SK-N-MC (cell line): ENCODE measurements around the gene PDCD1.
"Not testable (repeated sequence)": the region's sequence is repeated elsewhere in the genome, so short reads cannot be mapped to it uniquely, and the experiment has no call there.

Source experiments
- DNase-seq: peaks from one replicate; pipeline ENCODE4 v3.0.0-alpha.2; 2011; ENCODE audit warnings: low read depth, low spot score
- H3K27ac ChIP-seq: fragments of 200-600 bp; sonication (generic); 2 replicates; pipeline ENCODE4 v1.5.1; 2016; ENCODE audit warnings: mixed run types
- H3K36me3 ChIP-seq: fragments of 200-600 bp; sonication (generic); 2 replicates; pipeline ENCODE4 v1.6.1; 2017; ENCODE audit warnings: antibody characterized with exemption, low read length, mixed read lengths; ENCODE audit not compliant: insufficient read depth
- H3K4me3 ChIP-seq: fragments of 200-600 bp; sonication (generic); 2 replicates; pipeline ENCODE4 v1.5.1; 2016
- H3K9ac ChIP-seq: fragments of 200-600 bp; sonication (generic); 2 replicates; pipeline ENCODE4 v1.8.0; 2017; ENCODE audit warnings: mixed run types, mixed read lengths; ENCODE audit not compliant: insufficient read length
- H3K9me3 ChIP-seq: fragments of 200-600 bp; sonication (generic); 2 replicates; pipeline ENCODE4 v1.6.1; 2017; ENCODE audit warnings: low read depth, mild to moderate bottlenecking, antibody characterized with exemption, low read length, moderate library complexity, mixed read lengths
- EZH2 ChIP-seq: fragments of 200-600 bp; sonication (generic); IDR thresholded peaks from one replicate; pipeline ENCODE4 v1.6.1; 2017; ENCODE audit warnings: antibody characterized with exemption
- FOXP2 ChIP-seq: optimal IDR thresholded peaks from 2 replicates; pipeline ENCODE3; 2011; ENCODE audit warnings: mild to moderate bottlenecking, moderate library complexity; ENCODE audit not compliant: insufficient read depth; ENCODE audit errors: extremely low read length, control extremely low read depth
- POLR2AphosphoS5 ChIP-seq: IDR thresholded peaks from 2 replicates; pipeline ENCODE4 v1.6.1; 2012; ENCODE audit warnings: mild to moderate bottlenecking, low read depth, low read length, borderline replicate concordance

Gene PDCD1

DNA sequence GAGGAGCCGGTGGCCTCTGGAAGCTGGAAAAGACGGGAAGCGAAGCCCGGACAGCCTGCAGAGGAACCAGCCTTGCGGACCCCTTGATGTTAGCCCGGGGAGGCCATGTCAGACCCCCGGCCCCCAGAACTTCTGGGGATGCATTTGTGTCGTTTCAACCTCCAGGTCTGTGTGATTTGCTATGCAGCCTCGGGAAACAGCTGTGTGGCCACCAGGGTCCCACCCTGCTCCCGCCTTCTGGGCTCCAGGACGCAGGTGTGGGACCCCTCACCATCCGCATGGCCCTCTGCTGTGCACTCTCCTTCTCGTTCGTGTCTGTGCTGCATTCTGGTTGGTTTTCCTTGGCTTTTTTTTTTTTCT, 36.5 kb downstream of the PDCD1 start:
- no peak for TF ChIP-seq FOXP2
- no peak for TF ChIP-seq POLR2AphosphoS5
- no peak for TF ChIP-seq EZH2
- no peak for DNase-seq
- no peak overlapping the region for H3K27ac ChIP-seq
- no peak overlapping the region for H3K9ac ChIP-seq
- H3K4me3 ChIP-seq = no peak overlapping the region
- no peaks in the 10 kb centered on the region for H3K36me3 ChIP-seq
- H3K9me3 ChIP-seq = peaks cover 3% of the 10 kb centered on the region

GRCh38 chr2:241821460-241822263, 37.0 kb downstream of the PDCD1 start:
- H3K9me3 ChIP-seq = no peaks in the 10 kb centered on the region
- H3K4me3 ChIP-seq = peak overlapping the region; percentile 26; the same call in 1 of the 2 replicates
- H3K36me3 ChIP-seq = no peaks in the 10 kb centered on the region
- peak overlapping the region; percentile 19 for H3K9ac ChIP-seq
- peak overlapping the region; percentile 20 for H3K27ac ChIP-seq
- DNase-seq = no peak
- TF ChIP-seq POLR2AphosphoS5 (no peak), EZH2 (no peak), FOXP2 (no peak)

GRCh38 chr2:241820625-241821384, 37.9 kb downstream of the PDCD1 start:
- DNase-seq = no peak
- Histone ChIP-seq H3K9ac (no peak overlapping the region), H3K4me3 (peak overlapping the region; percentile 26; the same call in 1 of the 2 replicates), H3K27ac (no peak overlapping the region; the same call in 1 of the 2 replicates), H3K9me3 (no peaks in the 10 kb centered on the region), H3K36me3 (no peaks in the 10 kb centered on the region)
- no peak for TF ChIP-seq EZH2
- TF ChIP-seq POLR2AphosphoS5 = no peak
- TF ChIP-seq FOXP2 = no peak

DNA sequence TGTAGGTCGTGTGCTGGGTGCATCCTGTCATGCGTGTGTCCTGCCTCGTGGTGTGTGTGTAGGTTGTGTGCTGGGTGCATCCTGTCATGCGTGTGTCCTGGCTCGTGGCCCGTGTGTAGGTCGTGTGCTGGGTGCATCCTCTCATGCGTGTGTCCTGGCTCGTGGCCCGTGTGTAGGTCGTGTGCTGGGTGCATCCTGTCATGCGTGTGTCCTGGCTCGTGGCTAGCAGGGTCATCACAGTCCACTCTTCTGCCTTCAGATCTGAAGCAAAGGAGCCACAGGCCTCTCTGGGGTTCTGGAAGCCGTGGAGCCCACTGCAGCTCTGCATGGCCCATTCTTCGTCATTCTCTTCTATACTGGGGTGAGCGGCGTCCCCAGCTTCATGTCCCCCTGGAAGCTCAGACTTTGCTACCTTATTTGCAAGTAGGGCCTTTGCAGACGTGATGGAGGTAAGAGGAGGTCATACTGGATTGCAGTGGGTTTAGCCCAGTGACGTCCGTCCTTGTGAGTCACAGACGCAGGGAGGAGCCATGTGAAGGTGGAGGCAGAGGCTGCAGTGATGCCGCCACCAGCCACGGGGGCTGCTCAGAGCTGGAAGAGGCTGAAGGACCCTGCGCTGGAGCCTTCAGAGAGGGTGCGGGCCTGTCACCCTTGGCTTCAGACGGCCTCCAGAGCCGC, 38.6 kb downstream of the PDCD1 start:
- H3K36me3 ChIP-seq, H3K9me3 ChIP-seq, DNase-seq, H3K27ac ChIP-seq, H3K4me3 ChIP-seq, H3K9ac ChIP-seq: not testable (repeated sequence)

GRCh38 chr2:241818943-241819270, 39.8 kb downstream of the PDCD1 start:
- no peak overlapping the region for H3K4me3 ChIP-seq
- no peak overlapping the region for H3K27ac ChIP-seq
- no peak for TF ChIP-seq FOXP2
- no peak for TF ChIP-seq POLR2AphosphoS5
- TF ChIP-seq EZH2 = no peak
- no peak overlapping the region for H3K9ac ChIP-seq
- no peaks in the 10 kb centered on the region for H3K36me3 ChIP-seq
- no peak for DNase-seq
- H3K9me3 ChIP-seq = no peaks in the 10 kb centered on the region

DNA sequence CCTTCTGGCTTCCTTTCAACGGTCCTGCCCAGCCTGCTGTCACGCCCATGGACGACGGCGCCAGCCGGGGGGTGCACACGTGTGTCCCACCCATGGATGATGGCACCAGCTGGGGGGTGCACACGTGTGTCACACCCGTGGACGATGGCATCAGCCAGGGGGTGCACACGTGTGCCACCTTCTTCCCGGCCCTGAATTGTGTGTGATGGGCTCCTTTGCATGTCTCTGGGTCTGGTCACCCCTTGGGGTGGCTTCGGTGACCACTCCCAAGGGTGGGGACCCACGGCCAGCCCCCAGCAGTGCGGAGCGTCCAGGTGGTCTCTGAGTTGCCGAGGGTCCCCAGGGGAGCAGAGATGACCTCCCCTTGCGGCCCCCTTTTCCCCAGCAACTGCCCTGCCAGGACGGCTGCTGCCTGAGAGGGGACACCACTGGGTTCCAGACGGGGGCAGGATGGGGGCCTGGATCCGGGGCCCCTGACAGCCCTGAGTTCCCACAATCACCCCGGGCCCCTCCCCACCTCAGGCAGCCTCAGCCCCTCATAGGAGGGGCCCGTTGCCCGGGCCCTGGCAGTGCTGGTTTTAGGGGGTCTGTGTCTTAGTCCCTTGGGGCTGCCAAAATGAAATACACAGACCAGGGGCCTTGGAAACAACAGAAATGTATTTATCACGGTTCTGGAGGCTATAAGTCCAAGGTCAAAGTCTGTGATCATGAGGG, 40.3 kb downstream of the PDCD1 start:
- Histone ChIP-seq H3K36me3 (no peaks in the 10 kb centered on the region), H3K9ac (no peak overlapping the region), H3K27ac (no peak overlapping the region), H3K9me3 (no peaks in the 10 kb centered on the region), H3K4me3 (no peak overlapping the region)
- no peak for DNase-seq
- TF ChIP-seq EZH2 (no peak), POLR2AphosphoS5 (no peak), FOXP2 (no peak)

DNA sequence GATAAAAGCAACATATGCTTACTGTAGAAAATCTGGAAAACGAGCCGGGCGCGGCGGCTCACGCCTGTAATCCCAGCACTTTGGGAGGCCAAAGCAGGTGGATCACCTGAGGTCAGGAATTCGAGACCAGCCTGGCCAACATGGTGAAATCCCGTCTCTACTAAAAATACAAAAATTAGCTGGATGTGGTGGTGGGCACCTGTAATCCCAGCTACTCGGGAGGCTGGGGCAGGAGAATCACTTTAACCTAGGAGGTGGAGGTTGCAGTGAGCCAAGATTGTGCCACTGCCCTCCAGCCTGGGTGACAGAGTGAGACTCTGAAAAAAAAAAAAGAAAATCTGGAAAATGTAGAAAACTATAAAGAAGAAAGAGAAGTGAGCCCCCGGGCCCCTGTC, 40.9 kb downstream of the PDCD1 start:
- not testable (repeated sequence) for H3K9me3 ChIP-seq, H3K4me3 ChIP-seq, H3K9ac ChIP-seq, DNase-seq, H3K36me3 ChIP-seq
- H3K27ac ChIP-seq = peak overlapping the region; percentile 68; the same call in 1 of the 2 replicates

DNA sequence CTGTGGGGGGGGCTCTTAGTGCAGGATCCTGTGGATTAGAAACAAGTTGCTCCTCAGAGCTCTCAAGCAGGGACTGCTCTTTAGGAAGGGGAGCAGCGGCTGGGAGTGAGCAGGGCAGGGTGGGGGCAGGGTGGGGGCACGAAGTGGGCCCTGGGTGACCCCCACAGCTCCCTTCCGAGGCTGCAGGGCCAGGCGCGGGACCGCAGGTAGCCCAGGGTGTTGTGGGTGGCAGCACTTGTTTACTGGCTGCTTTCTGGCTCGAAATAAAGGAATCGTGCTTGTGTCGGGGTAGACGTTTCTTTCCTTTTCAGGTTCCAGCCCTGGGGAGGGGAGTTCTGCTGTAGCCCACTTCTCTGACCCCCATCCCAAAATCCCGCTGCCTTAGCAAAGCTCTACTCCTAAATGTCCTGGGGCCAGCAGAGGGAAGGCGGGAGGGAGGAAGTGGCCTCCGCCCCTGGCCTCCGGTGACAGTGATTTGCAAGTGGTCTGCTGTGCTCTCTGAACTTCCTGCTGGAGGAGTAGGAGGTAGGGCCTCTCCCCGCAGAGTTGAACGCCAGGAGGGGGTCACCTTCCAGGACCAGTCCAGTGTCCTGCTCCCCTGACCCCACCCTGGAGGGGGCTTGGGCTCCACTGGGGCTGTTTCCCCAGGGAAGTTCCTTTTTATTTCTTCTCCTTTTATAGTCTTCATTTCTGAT, 41.4 kb downstream of the PDCD1 start:
- H3K9me3 ChIP-seq = no peaks in the 10 kb centered on the region
- peak overlapping the region; percentile 68 for H3K27ac ChIP-seq
- DNase-seq = no peak
- H3K9ac ChIP-seq = peak overlapping the region; percentile 26
- H3K36me3 ChIP-seq = no peaks in the 10 kb centered on the region
- no peak for TF ChIP-seq POLR2AphosphoS5
- no peak for TF ChIP-seq FOXP2
- no peak for TF ChIP-seq EZH2
- H3K4me3 ChIP-seq = no peak overlapping the region
